Measurements from ENCODE around the gene PACC1.

DNA sequence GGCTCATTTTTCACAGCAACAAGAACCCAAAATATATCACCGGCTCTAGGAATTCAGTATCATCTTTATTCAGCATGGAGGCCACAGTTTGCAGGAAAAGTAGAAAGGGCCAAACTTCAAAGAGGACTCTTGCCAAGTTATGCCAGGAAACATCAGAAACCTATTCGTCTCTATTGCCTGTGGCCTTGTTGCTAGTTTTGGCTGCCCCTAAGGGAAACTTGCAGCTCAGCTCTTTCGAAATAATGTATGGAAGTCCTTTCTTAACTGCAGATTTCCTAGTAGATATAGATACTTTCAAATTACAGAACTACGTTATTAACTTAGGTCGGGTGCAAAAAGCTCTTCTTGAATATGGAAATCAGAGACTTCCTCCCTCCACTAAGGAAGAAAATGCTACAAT lies 13.8 kb upstream of the PACC1 start:
- TF ChIP-seq JUN (CRISPR knock-in tag; IDR thresholded peaks at IDR 0.05): no peak
- TF ChIP-seq, protein P1, sequence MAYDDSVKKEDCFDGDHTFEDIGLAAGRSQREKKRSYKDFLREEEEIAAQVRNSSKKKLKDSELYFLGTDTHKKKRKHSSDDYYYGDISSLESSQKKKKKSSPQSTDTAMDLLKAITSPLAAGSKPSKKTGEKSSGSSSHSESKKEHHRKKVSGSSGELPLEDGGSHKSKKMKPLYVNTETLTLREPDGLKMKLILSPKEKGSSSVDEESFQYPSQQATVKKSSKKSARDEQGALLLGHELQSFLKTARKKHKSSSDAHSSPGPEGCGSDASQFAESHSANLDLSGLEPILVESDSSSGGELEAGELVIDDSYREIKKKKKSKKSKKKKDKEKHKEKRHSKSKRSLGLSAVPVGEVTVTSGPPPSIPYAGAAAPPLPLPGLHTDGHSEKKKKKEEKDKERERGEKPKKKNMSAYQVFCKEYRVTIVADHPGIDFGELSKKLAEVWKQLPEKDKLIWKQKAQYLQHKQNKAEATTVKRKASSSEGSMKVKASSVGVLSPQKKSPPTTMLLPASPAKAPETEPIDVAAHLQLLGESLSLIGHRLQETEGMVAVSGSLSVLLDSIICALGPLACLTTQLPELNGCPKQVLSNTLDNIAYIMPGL (CRISPR knock-in tag; IDR thresholded peaks at IDR 0.05): no peak
- no peak for TF ChIP-seq ATF1 (CRISPR knock-in tag; IDR thresholded peaks at IDR 0.05)
- TF ChIP-seq, protein P2, sequence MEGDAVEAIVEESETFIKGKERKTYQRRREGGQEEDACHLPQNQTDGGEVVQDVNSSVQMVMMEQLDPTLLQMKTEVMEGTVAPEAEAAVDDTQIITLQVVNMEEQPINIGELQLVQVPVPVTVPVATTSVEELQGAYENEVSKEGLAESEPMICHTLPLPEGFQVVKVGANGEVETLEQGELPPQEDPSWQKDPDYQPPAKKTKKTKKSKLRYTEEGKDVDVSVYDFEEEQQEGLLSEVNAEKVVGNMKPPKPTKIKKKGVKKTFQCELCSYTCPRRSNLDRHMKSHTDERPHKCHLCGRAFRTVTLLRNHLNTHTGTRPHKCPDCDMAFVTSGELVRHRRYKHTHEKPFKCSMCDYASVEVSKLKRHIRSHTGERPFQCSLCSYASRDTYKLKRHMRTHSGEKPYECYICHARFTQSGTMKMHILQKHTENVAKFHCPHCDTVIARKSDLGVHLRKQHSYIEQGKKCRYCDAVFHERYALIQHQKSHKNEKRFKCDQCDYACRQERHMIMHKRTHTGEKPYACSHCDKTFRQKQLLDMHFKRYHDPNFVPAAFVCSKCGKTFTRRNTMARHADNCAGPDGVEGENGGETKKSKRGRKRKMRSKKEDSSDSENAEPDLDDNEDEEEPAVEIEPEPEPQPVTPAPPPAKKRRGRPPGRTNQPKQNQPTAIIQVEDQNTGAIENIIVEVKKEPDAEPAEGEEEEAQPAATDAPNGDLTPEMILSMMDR (IDR thresholded peaks at IDR 0.05): no peak
- TF ChIP-seq, protein P3, sequence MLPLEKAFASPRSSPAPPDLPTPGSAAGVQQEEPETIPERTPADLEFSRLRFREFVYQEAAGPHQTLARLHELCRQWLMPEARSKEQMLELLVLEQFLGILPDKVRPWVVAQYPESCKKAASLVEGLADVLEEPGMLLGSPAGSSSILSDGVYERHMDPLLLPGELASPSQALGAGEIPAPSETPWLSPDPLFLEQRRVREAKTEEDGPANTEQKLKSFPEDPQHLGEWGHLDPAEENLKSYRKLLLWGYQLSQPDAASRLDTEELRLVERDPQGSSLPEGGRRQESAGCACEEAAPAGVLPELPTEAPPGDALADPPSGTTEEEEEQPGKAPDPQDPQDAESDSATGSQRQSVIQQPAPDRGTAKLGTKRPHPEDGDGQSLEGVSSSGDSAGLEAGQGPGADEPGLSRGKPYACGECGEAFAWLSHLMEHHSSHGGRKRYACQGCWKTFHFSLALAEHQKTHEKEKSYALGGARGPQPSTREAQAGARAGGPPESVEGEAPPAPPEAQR (CRISPR knock-in tag; IDR thresholded peaks at IDR 0.05): no peak
- no peak for TF ChIP-seq SMAD3 (CRISPR knock-in tag; IDR thresholded peaks at IDR 0.05; ENCODE audit: borderline replicate concordance)
- TF ChIP-seq, protein P4, sequence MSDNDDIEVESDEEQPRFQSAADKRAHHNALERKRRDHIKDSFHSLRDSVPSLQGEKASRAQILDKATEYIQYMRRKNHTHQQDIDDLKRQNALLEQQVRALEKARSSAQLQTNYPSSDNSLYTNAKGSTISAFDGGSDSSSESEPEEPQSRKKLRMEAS (CRISPR knock-in tag; IDR thresholded peaks at IDR 0.05): no peak
- TF ChIP-seq ESRRA (CRISPR knock-in tag; IDR thresholded peaks at IDR 0.05; ENCODE audit: borderline replicate concordance): no peak
- TF ChIP-seq, protein P5, sequence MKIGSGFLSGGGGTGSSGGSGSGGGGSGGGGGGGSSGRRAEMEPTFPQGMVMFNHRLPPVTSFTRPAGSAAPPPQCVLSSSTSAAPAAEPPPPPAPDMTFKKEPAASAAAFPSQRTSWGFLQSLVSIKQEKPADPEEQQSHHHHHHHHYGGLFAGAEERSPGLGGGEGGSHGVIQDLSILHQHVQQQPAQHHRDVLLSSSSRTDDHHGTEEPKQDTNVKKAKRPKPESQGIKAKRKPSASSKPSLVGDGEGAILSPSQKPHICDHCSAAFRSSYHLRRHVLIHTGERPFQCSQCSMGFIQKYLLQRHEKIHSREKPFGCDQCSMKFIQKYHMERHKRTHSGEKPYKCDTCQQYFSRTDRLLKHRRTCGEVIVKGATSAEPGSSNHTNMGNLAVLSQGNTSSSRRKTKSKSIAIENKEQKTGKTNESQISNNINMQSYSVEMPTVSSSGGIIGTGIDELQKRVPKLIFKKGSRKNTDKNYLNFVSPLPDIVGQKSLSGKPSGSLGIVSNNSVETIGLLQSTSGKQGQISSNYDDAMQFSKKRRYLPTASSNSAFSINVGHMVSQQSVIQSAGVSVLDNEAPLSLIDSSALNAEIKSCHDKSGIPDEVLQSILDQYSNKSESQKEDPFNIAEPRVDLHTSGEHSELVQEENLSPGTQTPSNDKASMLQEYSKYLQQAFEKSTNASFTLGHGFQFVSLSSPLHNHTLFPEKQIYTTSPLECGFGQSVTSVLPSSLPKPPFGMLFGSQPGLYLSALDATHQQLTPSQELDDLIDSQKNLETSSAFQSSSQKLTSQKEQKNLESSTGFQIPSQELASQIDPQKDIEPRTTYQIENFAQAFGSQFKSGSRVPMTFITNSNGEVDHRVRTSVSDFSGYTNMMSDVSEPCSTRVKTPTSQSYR (CRISPR knock-in tag; IDR thresholded peaks at IDR 0.05): no peak
- TF ChIP-seq FOXK1 (CRISPR knock-in tag; IDR thresholded peaks at IDR 0.05): no peak
- TF ChIP-seq, protein P6, sequence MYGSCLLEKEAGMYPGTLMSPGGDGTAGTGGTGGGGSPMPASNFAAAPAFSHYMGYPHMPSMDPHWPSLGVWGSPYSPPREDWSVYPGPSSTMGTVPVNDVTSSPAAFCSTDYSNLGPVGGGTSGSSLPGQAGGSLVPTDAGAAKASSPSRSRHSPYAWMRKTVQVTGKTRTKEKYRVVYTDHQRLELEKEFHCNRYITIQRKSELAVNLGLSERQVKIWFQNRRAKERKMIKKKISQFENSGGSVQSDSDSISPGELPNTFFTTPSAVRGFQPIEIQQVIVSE (CRISPR knock-in tag; IDR thresholded peaks at IDR 0.05; ENCODE audit: borderline replicate concordance): no peak
